ENCODE results near the gene NSG1.

DNA sequence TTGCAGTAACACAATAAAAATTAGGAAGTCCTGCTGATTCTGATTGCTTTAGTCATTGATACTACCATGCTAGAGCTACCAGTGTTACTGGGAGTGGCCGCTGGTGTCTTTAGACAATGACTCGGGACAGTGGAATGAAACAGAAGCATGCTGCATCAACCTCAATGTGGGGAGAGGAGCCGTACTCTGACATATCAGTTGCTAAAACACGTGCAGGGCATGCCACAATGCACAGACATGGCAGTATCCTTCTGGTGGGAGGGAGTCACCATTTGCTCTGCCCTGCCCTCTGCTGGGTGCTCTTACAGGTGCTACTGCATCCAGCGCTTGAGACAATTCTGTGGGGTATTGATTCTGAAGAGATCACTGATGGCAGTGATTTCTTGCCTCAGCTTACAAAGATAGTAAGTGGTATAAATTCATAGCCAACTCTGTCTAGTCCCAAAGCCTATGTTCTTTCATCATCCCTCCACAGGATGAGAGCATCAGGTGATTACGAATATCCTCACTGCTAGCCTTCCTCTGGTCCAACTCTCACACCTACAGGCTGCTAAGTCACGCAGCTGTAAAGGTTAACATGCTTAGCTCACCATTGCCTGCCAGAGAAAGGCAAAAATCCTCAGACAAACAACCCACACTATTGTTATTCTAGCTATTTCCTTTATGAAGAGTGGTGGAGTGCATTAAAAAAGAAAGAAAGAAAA is 43.7 kb downstream of the NSG1 start:
- TF ChIP-seq, protein P1, sequence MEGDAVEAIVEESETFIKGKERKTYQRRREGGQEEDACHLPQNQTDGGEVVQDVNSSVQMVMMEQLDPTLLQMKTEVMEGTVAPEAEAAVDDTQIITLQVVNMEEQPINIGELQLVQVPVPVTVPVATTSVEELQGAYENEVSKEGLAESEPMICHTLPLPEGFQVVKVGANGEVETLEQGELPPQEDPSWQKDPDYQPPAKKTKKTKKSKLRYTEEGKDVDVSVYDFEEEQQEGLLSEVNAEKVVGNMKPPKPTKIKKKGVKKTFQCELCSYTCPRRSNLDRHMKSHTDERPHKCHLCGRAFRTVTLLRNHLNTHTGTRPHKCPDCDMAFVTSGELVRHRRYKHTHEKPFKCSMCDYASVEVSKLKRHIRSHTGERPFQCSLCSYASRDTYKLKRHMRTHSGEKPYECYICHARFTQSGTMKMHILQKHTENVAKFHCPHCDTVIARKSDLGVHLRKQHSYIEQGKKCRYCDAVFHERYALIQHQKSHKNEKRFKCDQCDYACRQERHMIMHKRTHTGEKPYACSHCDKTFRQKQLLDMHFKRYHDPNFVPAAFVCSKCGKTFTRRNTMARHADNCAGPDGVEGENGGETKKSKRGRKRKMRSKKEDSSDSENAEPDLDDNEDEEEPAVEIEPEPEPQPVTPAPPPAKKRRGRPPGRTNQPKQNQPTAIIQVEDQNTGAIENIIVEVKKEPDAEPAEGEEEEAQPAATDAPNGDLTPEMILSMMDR (conservative IDR thresholded peaks at IDR 0.05): peak; percentile 82
- no peak for TF ChIP-seq ZFX (IDR thresholded peaks at IDR 0.05)

Measured in C4-2B (cell line).